Rectal smooth muscle tissue (tissue), 1 donor: ENCODE measurements around the gene VGF.
"Not testable (repeated sequence)": the region's sequence is repeated elsewhere in the genome, so short reads cannot be mapped to it uniquely, and the experiment has no call there.

Experiments used
- H3K27ac ChIP-seq: one replicate; pipeline ENCODE4 v1.7.0; 2013; ENCODE audit warnings: low read depth, low read length, inconsistent platforms
- H3K27me3 ChIP-seq: one replicate; pipeline ENCODE4 v1.7.0; 2013; ENCODE audit warnings: low read length; ENCODE audit not compliant: control insufficient read depth, insufficient read depth
- H3K36me3 ChIP-seq: one replicate; pipeline ENCODE4 v1.7.0; 2013; ENCODE audit warnings: low read length; ENCODE audit not compliant: control insufficient read depth, insufficient read depth
- H3K4me1 ChIP-seq: one replicate; pipeline ENCODE4 v1.7.0; 2013; ENCODE audit warnings: low read length; ENCODE audit not compliant: control insufficient read depth, insufficient read depth
- H3K4me3 ChIP-seq: one replicate; pipeline ENCODE4 v1.7.0; 2013; ENCODE audit warnings: low read length
- H3K9ac ChIP-seq: one replicate; pipeline ENCODE4 v1.7.0; 2013; ENCODE audit warnings: low read length

The VGF gene

GRCh38 chr7:101134399-101134980, 30.9 kb downstream of the VGF start:
- no peaks in the 10 kb centered on the region for H3K27me3 ChIP-seq
- no peak overlapping the region for H3K9ac ChIP-seq
- no peaks in the 10 kb centered on the region for H3K36me3 ChIP-seq
- no peaks in the 10 kb centered on the region for H3K4me1 ChIP-seq
- no peak overlapping the region for H3K27ac ChIP-seq
- no peak overlapping the region for H3K4me3 ChIP-seq

- Histone ChIP-seq H3K4me3 (no peak overlapping the region), H3K27ac (no peak overlapping the region), H3K9ac (no peak overlapping the region), H3K4me1 (no peaks in the 10 kb centered on the region), H3K27me3 (no peaks in the 10 kb centered on the region), H3K36me3 (no peaks in the 10 kb centered on the region)
These were observed 31.6 kb downstream of the VGF start for GRCh38 chr7:101133621-101134398.

DNA sequence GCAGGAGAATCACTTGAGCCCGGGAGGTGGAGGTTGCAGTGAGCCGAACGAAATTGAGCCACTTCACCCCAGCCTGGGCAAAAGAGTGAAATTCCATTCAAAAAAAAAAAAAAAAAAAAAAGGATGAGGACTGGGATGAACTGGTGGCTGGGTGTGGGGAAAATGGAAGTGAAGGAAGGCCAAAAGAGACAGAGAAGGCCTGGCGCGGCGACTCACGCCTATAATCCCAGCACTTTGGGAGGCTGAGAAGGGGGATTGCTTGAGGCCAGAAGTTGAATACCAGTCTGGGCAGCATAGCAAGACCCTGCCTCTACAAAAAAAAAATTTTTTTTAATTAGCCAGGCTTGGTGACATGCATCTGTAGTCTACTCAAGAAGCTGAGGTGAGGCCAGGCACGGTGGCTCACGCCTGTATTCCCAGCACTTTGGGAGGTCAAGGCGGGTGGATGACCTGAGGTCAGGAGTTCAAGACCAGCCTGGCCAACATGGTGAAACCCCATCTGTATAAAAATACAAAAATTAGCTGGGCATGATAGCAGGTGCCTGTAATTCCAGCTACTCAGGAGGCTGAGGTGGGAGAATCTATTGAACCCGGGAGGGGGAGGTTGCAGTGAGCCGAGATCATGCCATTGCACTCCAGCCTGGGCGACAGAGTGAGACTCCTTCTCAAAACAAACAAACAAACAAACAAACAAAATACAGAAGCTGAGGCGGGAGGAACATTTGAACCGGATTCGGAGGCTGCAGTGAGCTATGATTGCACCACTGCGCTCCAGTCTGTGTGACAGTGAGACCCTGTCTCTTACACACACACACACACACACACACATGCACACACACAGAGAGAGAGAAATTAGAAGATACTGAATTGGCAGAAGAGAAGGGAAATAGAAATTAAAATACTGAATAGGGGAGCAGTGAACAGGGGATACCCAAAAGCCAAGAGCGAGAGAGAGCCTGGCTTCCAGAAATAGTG, 32.5 kb downstream of the VGF start:
- not testable (repeated sequence) for H3K4me1 ChIP-seq, H3K4me3 ChIP-seq, H3K27me3 ChIP-seq, H3K9ac ChIP-seq, H3K27ac ChIP-seq, H3K36me3 ChIP-seq

DNA sequence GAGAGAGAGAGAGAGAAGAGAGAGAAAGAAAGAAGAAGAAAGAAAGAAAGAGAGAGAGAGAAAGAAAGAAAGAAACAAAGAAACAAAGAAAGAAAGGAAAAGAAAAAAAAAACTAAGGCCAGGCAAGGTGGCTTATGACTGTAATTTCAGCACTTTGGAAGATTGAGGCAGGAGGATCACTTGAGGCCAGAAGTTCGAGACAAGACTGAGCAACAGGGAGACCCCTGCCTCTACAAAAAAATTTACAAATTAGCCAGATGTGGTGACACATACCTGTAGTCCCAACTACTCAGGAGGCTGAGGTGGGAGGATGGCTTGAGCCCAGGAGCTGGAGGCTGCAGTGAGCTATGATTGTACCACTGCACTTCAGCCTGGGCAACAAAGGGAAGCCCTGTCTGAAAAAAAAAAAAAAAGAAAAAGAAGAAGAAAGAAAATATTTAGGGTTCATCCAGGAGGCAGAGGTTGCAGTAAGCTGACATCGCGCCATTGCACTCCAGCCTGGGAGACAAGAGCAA, 35.7 kb downstream of the VGF start:
- Histone ChIP-seq H3K4me3 (no peak overlapping the region), H3K27ac (no peak overlapping the region)

GRCh38 chr7:101128040-101128834, 37.1 kb downstream of the VGF start:
- Histone ChIP-seq H3K4me1 (peaks cover 11% of the 10 kb centered on the region), H3K27ac (no peak overlapping the region), H3K4me3 (no peak overlapping the region), H3K9ac (no peak overlapping the region), H3K36me3 (no peaks in the 10 kb centered on the region), H3K27me3 (no peaks in the 10 kb centered on the region)

More for the DNA sequence above, 35.7 kb downstream of the VGF start:
- Histone ChIP-seq H3K36me3 (no peaks in the 10 kb centered on the region), H3K27me3 (no peaks in the 10 kb centered on the region), H3K4me1 (peaks cover 11% of the 10 kb centered on the region), H3K9ac (no peak overlapping the region)

DNA sequence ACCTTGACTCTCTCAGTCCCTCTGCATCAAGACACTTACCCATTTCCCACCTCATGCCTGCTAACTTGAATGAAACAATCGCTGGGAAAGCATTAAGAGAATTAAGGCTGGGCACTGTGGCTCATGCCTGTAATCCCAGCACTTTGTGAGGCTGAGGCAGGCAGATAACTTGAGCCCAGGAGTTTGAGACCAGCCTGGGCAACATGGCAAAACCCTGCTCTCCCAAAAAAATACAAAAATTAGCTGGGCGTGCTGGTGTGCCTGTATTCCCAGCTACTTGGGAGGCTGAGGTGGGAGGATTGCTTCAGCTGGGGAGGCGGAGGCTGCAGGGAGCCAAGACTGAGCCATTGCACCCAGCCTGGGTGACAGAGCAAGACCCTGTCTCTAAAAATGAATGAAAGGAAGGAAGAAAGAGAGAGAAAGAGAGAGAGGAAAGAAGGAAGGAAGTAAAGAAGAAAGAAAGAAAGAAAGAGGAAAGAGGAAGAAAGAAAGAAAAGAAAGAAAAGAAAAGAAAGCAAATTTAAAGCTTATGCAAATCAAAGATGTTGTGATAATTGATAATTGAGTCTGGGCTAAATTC, 37.8 kb downstream of the VGF start:
- H3K27ac ChIP-seq, result no peak overlapping the region
- peaks cover 15% of the 10 kb centered on the region for H3K4me1 ChIP-seq
- H3K4me3 ChIP-seq, result peak overlapping the region; percentile 38
- H3K36me3 ChIP-seq, result no peaks in the 10 kb centered on the region
- H3K27me3 ChIP-seq, result no peaks in the 10 kb centered on the region
- no peak overlapping the region for H3K9ac ChIP-seq

DNA sequence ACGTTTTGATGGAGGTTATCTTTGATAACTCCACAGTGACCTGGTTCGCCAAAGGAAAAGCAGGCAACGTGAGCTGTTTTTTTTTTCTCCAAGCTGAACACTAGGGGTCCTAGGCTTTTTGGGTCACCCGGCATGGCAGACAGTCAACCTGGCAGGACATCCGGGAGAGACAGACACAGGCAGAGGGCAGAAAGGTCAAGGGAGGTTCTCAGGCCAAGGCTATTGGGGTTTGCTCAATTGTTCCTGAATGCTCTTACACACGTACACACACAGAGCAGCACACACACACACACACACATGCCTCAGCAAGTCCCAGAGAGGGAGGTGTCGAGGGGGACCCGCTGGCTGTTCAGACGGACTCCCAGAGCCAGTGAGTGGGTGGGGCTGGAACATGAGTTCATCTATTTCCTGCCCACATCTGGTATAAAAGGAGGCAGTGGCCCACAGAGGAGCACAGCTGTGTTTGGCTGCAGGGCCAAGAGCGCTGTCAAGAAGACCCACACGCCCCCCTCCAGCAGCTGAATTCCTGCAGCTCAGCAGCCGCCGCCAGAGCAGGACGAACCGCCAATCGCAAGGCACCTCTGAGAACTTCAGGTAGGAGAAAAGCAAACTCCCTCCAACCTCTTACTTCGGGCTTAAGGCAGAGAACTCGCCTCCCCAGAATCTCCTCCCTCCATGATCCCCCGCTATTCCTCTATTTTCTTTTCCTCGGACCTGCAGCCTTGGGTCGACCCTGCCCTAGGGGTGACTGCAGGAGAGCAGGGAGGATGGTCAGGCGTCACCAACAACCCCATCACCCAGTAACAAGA, 38.5 kb downstream of the VGF start, which contains the start of gene SERPINE1:
Gene SERPINE1, plus strand, starts transcription at position 454 of the 809 bp plus-strand sequence. CDS start 1,290 bp downstream, outside the sequence.
- Histone ChIP-seq H3K36me3 (no peaks in the 10 kb centered on the region), H3K27me3 (no peaks in the 10 kb centered on the region), H3K27ac (no peak within 1 kb of the TSS), H3K4me1 (peaks cover 16% of the 10 kb centered on the region), H3K9ac (no peak within 1 kb of the TSS), H3K4me3 (peak within 1 kb of the TSS; percentile 38)

DNA sequence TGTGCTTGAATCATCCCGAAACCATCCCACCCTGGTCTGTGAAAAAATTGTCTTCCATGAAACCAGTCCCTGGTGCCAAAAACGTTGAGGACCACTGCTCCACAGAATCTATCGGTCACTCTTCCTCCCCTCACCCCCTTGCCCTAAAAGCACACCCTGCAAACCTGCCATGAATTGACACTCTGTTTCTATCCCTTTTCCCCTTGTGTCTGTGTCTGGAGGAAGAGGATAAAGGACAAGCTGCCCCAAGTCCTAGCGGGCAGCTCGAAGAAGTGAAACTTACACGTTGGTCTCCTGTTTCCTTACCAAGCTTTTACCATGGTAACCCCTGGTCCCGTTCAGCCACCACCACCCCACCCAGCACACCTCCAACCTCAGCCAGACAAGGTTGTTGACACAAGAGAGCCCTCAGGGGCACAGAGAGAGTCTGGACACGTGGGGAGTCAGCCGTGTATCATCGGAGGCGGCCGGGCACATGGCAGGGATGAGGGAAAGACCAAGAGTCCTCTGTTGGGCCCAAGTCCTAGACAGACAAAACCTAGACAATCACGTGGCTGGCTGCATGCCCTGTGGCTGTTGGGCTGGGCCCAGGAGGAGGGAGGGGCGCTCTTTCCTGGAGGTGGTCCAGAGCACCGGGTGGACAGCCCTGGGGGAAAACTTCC, 39.2 kb downstream of the VGF start:
- no peak overlapping the region for H3K4me3 ChIP-seq
- H3K4me1 ChIP-seq, result peaks cover 16% of the 10 kb centered on the region
- H3K27me3 ChIP-seq, result no peaks in the 10 kb centered on the region
- no peaks in the 10 kb centered on the region for H3K36me3 ChIP-seq
- H3K27ac ChIP-seq, result no peak overlapping the region
- H3K9ac ChIP-seq, result no peak overlapping the region

DNA sequence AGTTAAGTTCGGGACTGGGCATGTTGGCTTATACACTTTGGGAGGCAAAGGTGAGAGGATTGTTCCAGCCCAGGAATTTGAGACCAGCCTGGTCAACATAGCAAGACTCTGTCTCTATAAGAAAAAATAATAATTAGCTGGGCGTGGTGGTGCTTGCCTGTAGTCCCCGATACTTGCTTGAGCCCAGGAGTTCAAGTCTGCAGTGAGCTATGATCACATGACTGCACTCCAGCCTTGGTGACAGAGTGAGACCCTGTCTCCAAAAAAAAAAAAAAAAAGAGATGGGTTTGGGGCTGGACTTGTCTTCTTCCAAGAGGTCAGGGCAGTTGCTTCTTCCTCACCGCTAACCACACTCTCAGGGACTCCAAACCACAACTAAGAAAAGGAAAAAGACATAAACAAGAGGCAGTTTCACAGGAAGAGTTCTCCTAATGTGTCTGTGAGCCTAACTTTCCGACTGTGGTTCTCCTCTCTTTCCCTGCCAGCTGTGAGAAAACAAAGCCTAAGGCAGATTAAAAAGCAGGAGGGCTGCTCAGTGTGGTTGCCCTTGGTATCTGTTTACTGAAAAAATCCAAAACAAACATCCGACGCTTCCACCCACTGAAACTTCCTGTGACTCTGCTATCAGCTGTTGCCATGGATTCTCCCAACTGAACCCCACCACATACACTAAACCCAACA, 40.9 kb downstream of the VGF start:
- H3K4me3 ChIP-seq, result no peak overlapping the region
- no peak overlapping the region for H3K9ac ChIP-seq

GRCh38 chr7:101123703-101124068, 41.7 kb downstream of the VGF start:
- Histone ChIP-seq H3K36me3 (no peaks in the 10 kb centered on the region), H3K4me3 (no peak overlapping the region), H3K4me1 (peaks cover 16% of the 10 kb centered on the region), H3K27me3 (no peaks in the 10 kb centered on the region), H3K9ac (no peak overlapping the region), H3K27ac (no peak overlapping the region)

More for the DNA sequence above, 40.9 kb downstream of the VGF start:
- H3K36me3 ChIP-seq, result no peaks in the 10 kb centered on the region
- peaks cover 16% of the 10 kb centered on the region for H3K4me1 ChIP-seq
- no peaks in the 10 kb centered on the region for H3K27me3 ChIP-seq
- H3K27ac ChIP-seq, result no peak overlapping the region
